Left ventricle myocardium inferior (tissue), 1 donor: ENCODE measurements around the gene ARMH3. TPM values are rescaled to one million over a fixed set of nuclear protein-coding genes. Genes with fewer than 3 reads are reported as not detected.

ENCODE experiments used
- DNase-seq: peaks from one replicate; pipeline ENCODE4 v3.0.0-alpha.2; 2020
- H3K27ac ChIP-seq: fragments of 200-600 bp; replicated peaks from 2 replicates; pipeline ENCODE4 v1.8.0; 2021
- H3K27me3 ChIP-seq: fragments of 200-600 bp; 2 replicates; pipeline ENCODE4 v1.8.0; 2021; ENCODE audit warnings: low read depth
- H3K36me3 ChIP-seq: fragments of 200-600 bp; 2 replicates; pipeline ENCODE4 v1.8.0; 2021
- H3K4me1 ChIP-seq: fragments of 200-600 bp; 2 replicates; pipeline ENCODE4 v1.8.0; 2021
- H3K4me3 ChIP-seq: fragments of 200-600 bp; 2 replicates; pipeline ENCODE4 v1.8.0; 2021; ENCODE audit warnings: mild to moderate bottlenecking, moderate library complexity
- H3K9me3 ChIP-seq: fragments of 200-600 bp; replicated peaks from 2 replicates; pipeline ENCODE4 v1.8.0; 2021
- CTCF ChIP-seq: fragments of 200-600 bp; IDR thresholded peaks from 2 replicates; pipeline ENCODE4 v1.8.0; 2021; ENCODE audit warnings: antibody characterized with exemption, mild to moderate bottlenecking, borderline replicate concordance
- intact Hi-C: fragments of 100-400 bp; cut with micrococcal nuclease; formaldehyde crosslinking; loops from one replicate; pipeline ENCODE4 v1.11.0; 2022
- total RNA-seq: library from RNA; stranded (reverse); fragmentation: NEBNext Ultra II Directional; extraction: Animal tissue kit (Norgen Biotek cat#: 25700); gene quantifications from one replicate; pipeline ENCODE4 v1.2.1, GENCODE V29; 2021
- donor health status: DM: no; HTN: yes; CAD: no; lungs with severe emphysema.

The ARMH3 gene
- total RNA-seq, 1 donor from 2014 or later, result 58.9 TPM

- intact Hi-C loops, result loop anchor here (5.0 kb wide), 1 partner anchor 81 kb away; no protein-coding TSS in a partner anchor
- Histone ChIP-seq H3K9me3 (no peaks in the 10 kb centered on the region), H3K36me3 (peaks cover 4% of the 10 kb centered on the region), H3K4me3 (no peak overlapping the region), H3K27me3 (no peaks in the 10 kb centered on the region), H3K4me1 (peaks cover 51% of the 10 kb centered on the region), H3K27ac (peak overlapping the region; percentile 83)
- DNase-seq, result no peak
- TF ChIP-seq CTCF, result no peak
These were observed 169.3 kb downstream of the ARMH3 start for GRCh38 chr10:101886521-101887312.

DNA sequence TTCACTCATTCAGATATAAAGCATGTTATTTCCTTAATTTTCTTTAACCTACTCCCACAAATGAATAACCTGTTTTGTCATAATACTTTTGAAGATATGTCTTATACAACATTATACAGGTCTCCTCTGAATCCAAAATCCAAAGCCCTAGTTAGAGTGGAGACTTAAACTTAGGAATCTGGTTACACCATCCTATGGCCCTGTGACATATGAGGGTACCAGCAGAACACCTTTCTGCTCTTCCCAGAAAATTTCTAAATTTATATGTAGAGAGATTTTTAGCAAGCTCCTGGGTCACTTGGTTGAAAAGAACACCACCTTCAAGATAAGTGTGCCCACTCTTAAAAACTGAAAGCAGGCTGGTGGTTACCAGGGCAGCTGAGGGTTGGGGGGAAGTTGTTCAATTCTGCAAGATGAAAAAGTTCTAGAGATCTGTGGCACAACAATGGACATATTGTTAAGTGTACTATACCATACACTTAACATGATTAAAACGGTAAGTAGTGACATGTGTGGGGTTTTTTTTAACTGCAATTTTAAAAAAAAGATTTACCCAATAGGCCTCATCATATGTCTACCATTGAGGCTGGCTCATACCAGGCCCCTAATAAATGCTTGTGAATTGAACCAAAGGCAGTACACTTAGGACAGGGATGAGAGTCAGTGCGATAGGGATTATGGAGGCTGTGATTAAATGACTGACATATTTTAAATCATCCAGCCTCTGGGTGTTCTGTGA, 174.8 kb downstream of the ARMH3 start:
- no peak overlapping the region for H3K4me3 ChIP-seq
- no peak for TF ChIP-seq CTCF
- H3K36me3 ChIP-seq, result no peaks in the 10 kb centered on the region
- no peaks in the 10 kb centered on the region for H3K27me3 ChIP-seq
- DNase-seq, result no peak
- no peak overlapping the region for H3K27ac ChIP-seq
- H3K9me3 ChIP-seq, result no peaks in the 10 kb centered on the region
- H3K4me1 ChIP-seq, result peaks cover 63% of the 10 kb centered on the region
- intact Hi-C loops, result no loop called here

GRCh38 chr10:101880232-101880573, 175.8 kb downstream of the ARMH3 start:
- Histone ChIP-seq H3K4me1 (peaks cover 66% of the 10 kb centered on the region), H3K27ac (no peak overlapping the region), H3K9me3 (no peaks in the 10 kb centered on the region), H3K36me3 (no peaks in the 10 kb centered on the region), H3K27me3 (no peaks in the 10 kb centered on the region), H3K4me3 (no peak overlapping the region)
- DNase-seq, result no peak
- intact Hi-C loops, result no loop called here
- TF ChIP-seq CTCF, result no peak

- H3K4me1 ChIP-seq, result peaks cover 65% of the 10 kb centered on the region
- no peak for DNase-seq
- H3K27me3 ChIP-seq, result no peaks in the 10 kb centered on the region
- intact Hi-C loops, result no loop called here
- no peak overlapping the region for H3K27ac ChIP-seq
- no peaks in the 10 kb centered on the region for H3K9me3 ChIP-seq
- no peaks in the 10 kb centered on the region for H3K36me3 ChIP-seq
- no peak for TF ChIP-seq CTCF
- no peak overlapping the region for H3K4me3 ChIP-seq
These were observed 176.3 kb downstream of the ARMH3 start for GRCh38 chr10:101879456-101880231.

DNA sequence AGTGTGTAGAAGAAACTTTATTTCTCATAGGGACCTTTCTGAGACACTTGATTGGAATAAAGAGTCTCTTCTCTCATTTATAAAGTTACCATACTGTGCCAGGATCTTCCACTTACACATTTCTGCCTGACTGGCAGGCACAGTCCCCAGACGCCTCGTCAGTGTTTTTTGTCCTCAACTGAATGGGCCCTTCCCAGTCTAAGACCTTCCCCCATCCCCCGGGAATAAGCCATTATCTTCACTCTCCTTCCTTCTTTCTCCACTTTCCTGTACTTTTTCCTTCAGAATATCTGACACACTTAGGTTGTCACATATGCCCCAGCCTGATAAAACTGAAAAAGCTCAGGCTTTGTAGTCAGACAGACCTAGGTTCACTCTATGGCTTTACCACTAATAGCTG, 177.1 kb downstream of the ARMH3 start:
- no peaks in the 10 kb centered on the region for H3K36me3 ChIP-seq
- H3K4me1 ChIP-seq, result peaks cover 58% of the 10 kb centered on the region
- H3K27me3 ChIP-seq, result no peaks in the 10 kb centered on the region
- DNase-seq, result no peak
- no peak overlapping the region for H3K4me3 ChIP-seq
- intact Hi-C loops, result no loop called here
- H3K27ac ChIP-seq, result no peak overlapping the region
- H3K9me3 ChIP-seq, result no peaks in the 10 kb centered on the region
- TF ChIP-seq CTCF, result no peak
